Stomach (tissue), 4 donors: ENCODE results near the gene NAV2.

Source experiments
- POLR2A ChIP-seq, 4 donors: fragments of 450-650 bp; IDR thresholded peaks; one replicate each; pipeline ENCODE4 v1.6.1; 2016; ENCODE audit warnings: antibody characterized with exemption in 4 of 4, control low read depth in 2 of 4, mild to moderate bottlenecking in 1 of 4, moderate library complexity in 1 of 4
- TF ChIP-seq, protein P1 (sequence below), 7 experiments: fragments of 450-650 bp in 4 of 7; fragments of 200-600 bp in 3 of 7; sonication (generic) in 3 of 7; IDR thresholded peaks; one replicate each; pipeline ENCODE4 v1.5.1; 2016 to 2019; ENCODE audit warnings: antibody characterized with exemption in 7 of 7, control low read depth in 2 of 7, mild to moderate bottlenecking in 1 of 7

DNA sequence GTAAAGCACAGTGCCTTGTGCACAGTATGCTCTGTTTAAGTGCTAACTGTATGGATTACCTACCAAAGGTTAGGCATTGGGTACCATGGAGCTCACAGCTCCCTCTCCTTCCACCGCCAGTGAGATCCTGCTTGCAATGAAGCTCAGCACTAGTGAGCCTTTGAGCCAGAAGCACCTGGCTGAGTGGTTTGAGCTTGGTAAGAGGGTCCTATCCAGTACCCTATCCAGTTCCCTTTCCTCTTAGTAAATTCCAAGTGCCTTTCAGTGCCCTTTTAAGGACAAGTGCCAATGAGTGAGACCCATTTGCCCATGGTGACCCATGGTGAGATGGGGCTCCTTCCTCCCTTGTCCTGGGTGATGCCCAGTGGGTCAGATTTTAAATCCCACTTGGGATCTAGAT is 43.1 kb upstream of the NAV2 start:
- TF ChIP-seq, protein P1, sequence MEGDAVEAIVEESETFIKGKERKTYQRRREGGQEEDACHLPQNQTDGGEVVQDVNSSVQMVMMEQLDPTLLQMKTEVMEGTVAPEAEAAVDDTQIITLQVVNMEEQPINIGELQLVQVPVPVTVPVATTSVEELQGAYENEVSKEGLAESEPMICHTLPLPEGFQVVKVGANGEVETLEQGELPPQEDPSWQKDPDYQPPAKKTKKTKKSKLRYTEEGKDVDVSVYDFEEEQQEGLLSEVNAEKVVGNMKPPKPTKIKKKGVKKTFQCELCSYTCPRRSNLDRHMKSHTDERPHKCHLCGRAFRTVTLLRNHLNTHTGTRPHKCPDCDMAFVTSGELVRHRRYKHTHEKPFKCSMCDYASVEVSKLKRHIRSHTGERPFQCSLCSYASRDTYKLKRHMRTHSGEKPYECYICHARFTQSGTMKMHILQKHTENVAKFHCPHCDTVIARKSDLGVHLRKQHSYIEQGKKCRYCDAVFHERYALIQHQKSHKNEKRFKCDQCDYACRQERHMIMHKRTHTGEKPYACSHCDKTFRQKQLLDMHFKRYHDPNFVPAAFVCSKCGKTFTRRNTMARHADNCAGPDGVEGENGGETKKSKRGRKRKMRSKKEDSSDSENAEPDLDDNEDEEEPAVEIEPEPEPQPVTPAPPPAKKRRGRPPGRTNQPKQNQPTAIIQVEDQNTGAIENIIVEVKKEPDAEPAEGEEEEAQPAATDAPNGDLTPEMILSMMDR (IDR thresholded peaks at IDR 0.05), result no peak
- no peak for TF ChIP-seq POLR2A (IDR thresholded peaks at IDR 0.05)
